Subcutaneous adipose tissue (tissue), 4 donors: ENCODE data around the gene SASH1. TPM values are rescaled to one million over a fixed set of nuclear protein-coding genes. Genes with fewer than 3 reads are reported as not detected.

ENCODE experiments used
- total RNA-seq, 4 donors: library from RNA; depleted of rRNA; stranded (reverse); fragments of >200 nt; gene quantifications; one replicate each; pipeline ENCODE4 v1.1.0, GENCODE V29; 2016
- TF ChIP-seq, protein P1 (sequence below): fragments of 450-650 bp; IDR thresholded peaks from one replicate; pipeline ENCODE4 v1.5.1; 2016; ENCODE audit warnings: low read depth, mild to moderate bottlenecking, control low read depth, antibody characterized with exemption, moderate library complexity

Gene SASH1
- total RNA-seq, 4 donors from 2014 or later, result 234 to 322 (median 267) TPM

DNA sequence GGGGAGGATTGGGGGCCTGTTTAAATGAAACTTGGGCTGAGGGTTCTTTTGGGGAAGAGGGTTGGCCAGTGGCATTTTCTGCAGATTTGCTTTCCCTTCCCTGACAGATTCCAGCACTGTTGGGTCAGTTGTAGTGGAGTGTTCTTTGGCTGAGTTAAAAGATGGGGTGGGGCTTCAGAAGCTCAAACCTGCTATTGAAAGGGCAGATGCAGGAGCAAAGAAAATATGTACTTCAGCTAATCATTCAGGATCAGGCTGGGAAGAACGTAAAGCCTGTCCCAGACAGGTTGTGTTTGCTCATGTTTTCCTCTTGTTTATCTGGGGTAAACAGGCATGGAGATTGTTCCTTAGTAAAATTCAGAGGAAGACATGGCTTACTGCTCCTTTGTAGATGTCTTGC, 2.5 kb downstream of the SASH1 start:
- TF ChIP-seq, protein P1, sequence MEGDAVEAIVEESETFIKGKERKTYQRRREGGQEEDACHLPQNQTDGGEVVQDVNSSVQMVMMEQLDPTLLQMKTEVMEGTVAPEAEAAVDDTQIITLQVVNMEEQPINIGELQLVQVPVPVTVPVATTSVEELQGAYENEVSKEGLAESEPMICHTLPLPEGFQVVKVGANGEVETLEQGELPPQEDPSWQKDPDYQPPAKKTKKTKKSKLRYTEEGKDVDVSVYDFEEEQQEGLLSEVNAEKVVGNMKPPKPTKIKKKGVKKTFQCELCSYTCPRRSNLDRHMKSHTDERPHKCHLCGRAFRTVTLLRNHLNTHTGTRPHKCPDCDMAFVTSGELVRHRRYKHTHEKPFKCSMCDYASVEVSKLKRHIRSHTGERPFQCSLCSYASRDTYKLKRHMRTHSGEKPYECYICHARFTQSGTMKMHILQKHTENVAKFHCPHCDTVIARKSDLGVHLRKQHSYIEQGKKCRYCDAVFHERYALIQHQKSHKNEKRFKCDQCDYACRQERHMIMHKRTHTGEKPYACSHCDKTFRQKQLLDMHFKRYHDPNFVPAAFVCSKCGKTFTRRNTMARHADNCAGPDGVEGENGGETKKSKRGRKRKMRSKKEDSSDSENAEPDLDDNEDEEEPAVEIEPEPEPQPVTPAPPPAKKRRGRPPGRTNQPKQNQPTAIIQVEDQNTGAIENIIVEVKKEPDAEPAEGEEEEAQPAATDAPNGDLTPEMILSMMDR, result no peak

DNA sequence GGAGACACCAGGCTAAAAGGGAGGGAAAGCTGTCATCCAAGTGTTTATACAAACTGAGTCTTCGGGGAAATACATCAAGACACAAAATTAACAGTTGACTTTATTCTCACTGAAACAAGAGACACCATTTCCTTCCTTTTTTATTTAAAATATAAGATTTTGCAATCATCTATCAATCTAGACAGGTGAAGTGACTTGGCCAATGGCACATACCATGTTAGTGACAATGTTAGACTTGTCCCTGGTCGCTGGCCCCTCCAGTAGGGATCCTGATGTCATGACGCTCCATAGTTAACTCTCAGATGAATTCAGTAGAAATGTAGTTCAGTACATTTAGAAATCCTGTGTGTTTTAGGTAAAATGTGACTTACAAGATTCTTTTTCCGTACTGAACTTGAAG, 2.9 kb downstream of the SASH1 start:
- TF ChIP-seq, protein P1, result no peak

DNA sequence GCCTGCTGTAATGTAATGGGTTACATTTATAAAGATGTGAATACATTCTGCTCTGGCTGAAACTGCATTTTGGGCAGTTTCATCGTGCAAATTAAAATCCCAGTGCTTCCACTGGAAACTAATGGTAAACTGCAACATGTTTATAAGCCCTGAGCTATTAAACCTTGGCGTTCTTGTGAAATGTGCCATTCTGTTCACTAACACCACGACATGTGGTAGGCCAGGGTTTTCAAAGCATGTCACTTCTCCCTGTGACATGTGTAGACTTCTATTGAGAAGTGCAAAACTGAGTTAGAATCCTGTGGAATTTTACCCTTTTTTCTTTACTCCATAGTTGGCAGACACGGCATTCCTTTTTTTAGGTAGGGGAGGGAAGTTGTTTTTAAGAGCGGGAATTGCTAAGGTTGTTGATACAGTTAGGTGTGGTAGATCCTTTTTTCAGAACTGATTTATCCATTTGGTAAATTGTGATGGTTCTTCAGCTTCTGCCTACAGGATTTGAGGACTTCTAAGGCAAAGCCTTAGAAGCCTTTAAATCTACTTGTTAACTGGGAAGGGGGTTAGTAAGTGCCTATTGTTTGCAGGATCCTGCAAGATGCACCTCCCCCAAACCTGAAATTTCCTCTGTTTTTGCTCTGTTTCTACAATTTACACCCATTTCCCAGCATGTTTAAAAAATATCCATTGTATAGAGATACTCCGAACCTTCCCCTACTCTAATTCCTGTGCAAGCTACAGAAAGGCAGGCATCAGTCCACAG, 4.2 kb downstream of the SASH1 start:
- TF ChIP-seq, protein P1, result no peak

DNA sequence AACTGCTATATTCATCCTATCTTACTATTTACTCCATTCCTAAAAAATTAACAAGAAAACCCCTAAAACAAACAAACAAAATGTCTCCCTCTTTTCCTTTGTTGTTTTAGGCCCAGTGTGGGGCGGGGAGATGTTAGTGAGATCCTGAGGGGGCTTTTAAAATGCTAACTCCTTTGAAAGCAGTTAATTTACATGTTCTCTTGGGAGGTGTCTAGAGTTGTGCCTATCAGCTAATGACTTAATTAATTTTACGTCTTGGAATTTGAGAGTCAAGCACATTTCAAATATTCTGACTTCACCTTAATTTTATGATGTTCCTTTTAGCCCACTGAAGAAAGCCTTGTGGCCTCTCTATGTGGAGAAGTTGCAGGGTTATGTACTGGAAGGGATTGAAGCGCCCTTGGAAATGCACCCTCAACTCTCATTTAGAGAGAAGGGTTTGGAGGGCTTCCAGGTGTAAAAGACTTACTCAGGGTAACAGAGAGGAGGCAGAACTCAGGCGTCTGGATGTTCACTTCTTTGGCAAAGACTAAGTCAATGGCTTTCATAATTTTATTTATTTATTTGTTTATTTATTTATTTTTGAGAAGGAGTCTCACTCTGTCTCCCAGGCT, 4.9 kb downstream of the SASH1 start:
- TF ChIP-seq, protein P1, result no peak

DNA sequence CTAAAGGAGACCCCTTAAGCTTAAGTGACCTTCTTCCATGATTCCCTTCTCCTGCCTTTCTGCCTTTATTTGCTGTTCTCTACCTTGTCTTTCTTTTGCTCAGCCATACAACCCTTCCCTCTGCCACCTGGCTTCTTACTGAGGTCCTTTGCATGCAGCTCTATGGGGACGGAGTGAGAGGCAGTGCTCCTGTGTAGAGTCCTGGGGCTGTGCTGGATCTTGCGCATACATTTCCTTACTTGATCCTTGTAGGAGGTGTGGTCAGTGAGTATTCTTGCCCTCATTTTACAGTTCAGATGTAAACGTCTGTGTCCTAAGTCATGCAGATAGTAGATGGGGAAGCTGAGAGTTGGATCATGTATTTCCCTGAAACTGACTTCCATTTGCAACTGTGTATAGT, 5.7 kb downstream of the SASH1 start:
- TF ChIP-seq, protein P1, result no peak

DNA sequence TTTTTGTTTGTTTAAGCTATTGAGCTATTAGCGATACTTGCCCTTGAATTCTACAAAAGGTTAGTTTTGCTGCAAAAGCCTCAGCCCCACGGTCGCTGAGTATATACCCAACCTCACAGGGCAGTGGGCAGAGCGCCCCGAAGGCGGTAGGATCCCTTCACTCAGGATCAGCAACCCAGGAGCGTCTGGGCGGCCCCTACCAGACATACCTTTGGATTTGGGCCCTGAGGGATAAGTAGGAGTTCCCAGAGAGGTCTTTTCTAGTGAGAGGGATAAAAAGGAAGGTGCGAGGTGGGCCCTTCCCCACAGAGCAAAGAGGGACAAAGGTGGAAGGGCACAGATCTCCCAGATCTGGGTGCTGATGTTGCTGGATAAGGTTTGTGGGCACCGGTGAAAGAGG, 6.1 kb downstream of the SASH1 start:
- TF ChIP-seq, protein P1, result no peak

DNA sequence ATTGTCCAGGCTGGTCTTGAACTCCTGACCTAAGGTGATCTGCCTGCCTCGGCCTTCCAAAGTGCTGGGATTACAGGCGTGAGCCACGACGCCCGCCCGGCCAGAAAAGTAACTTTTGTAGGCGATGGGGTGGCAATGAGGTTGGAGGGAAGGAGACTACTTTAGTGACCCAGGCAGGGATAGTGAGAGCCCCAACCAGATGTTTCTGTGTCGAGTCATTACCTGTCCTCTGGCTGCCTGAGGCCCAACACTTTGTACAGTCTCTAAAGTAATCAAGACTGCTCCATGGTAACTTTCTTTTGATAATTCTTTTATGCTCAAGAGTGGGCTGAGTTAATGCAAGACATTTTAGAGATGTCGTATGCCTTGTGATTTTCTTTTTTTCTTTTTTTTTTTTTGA, 6.8 kb downstream of the SASH1 start:
- TF ChIP-seq, protein P1, result no peak
